HepG2 (cell line): ENCODE results near the gene TEF. TPM values are rescaled to one million over a fixed set of nuclear protein-coding genes. Genes with fewer than 3 reads are reported as not detected.

Experiments
- ETV5 ChIP-seq: IDR thresholded peaks from 2 replicates; pipeline ENCODE4 v1.6.1; 2018; ENCODE audit warnings: missing biosample characterization, missing genetic modification reagents, inconsistent platforms, borderline replicate concordance
- GMEB1 ChIP-seq: sonication (generic); formaldehyde crosslinking; IDR thresholded peaks from 2 replicates; pipeline ENCODE4 v1.5.1; 2020; ENCODE audit warnings: missing genetic modification reagents, mild to moderate bottlenecking, borderline replicate concordance
- MXD4 ChIP-seq: IDR thresholded peaks from 2 replicates; pipeline ENCODE4 v1.6.1; 2016; ENCODE audit warnings: mild to moderate bottlenecking, missing biosample characterization, missing genetic modification reagents
- SMARCC2 ChIP-seq: fragments of 450-650 bp; IDR thresholded peaks from 2 replicates; pipeline ENCODE4 v1.6.1; 2017; ENCODE audit warnings: antibody characterized with exemption, mild to moderate bottlenecking
- ZKSCAN1 ChIP-seq: fragments of 150-350 bp; IDR thresholded peaks from 2 replicates; pipeline ENCODE4 v1.6.1; 2014; ENCODE audit warnings: low read length
- ZNF329 ChIP-seq: sonication (generic); formaldehyde crosslinking; IDR thresholded peaks from 2 replicates; pipeline ENCODE4 v1.9.0; 2021; ENCODE audit warnings: low read depth, mild to moderate bottlenecking, missing genetic modification reagents
- ZNF747 ChIP-seq: sonication (generic); formaldehyde crosslinking; IDR thresholded peaks from 2 replicates; pipeline ENCODE4 v1.8.1; 2023; ENCODE audit warnings: missing genetic modification reagents, mild to moderate bottlenecking, borderline replicate concordance
- ZNF772 ChIP-seq: sonication (generic); formaldehyde crosslinking; IDR thresholded peaks from 2 replicates; pipeline ENCODE4 v1.5.0; 2020; ENCODE audit warnings: mild to moderate bottlenecking, missing genetic modification reagents
- ZNF878 ChIP-seq: sonication (generic); formaldehyde crosslinking; IDR thresholded peaks from 2 replicates; pipeline ENCODE4 v1.8.1; 2023; ENCODE audit warnings: mild to moderate bottlenecking, missing genetic modification reagents, moderate library complexity
- ZSCAN20 ChIP-seq: sonication (generic); formaldehyde crosslinking; IDR thresholded peaks from 2 replicates; pipeline ENCODE4 v1.4.0; 2020; ENCODE audit warnings: missing genetic modification reagents, mild to moderate bottlenecking, borderline replicate concordance
- polyA plus RNA-seq, 8 experiments: library from polyadenylated mRNA; depleted of rRNA in 3 of 8; stranded (reverse) in 7 of 8; unstranded in 1 of 8; fragments of >200 nt; fragmentation: Illumina TruSeq in 4 of 8; extraction: Trizol in 4 of 8; gene quantifications; 2 replicates each; pipeline versions ENCODE4 v1.2.1 to v1.2.3, GENCODE V29; 2011 to 2016; ENCODE audit warnings: low read depth in 4 of 8, missing spikeins in 1 of 8, mixed read lengths in 1 of 8; ENCODE audit not compliant: insufficient read depth in 1 of 8
- total RNA-seq, 5 experiments: library from RNA; depleted of rRNA; stranded (reverse); fragments of >200 nt; fragmentation: Illumina TruSeq; extraction: Trizol; gene quantifications; 2 replicates each; pipeline ENCODE4 v1.2.3, GENCODE V29; 2016; ENCODE audit warnings: low read depth in 1 of 5
- TF ChIP-seq, protein P1 (sequence below): sonication (generic); formaldehyde crosslinking; IDR thresholded peaks from 2 replicates; pipeline ENCODE4 v1.4.0; 2020; ENCODE audit warnings: missing genetic modification reagents
- TF ChIP-seq, protein P2 (sequence below): conservative IDR thresholded peaks from 2 replicates; pipeline ENCODE4 v1.6.1; 2018; ENCODE audit warnings: missing genetic modification reagents
- TF ChIP-seq, protein P3 (sequence below): sonication (generic); formaldehyde crosslinking; IDR thresholded peaks from 2 replicates; pipeline ENCODE4 v1.4.0; 2020; ENCODE audit warnings: missing genetic modification reagents, mild to moderate bottlenecking, borderline replicate concordance
- TF ChIP-seq, protein P4 (sequence below): sonication (generic); formaldehyde crosslinking; IDR thresholded peaks from 2 replicates; pipeline ENCODE4 v1.4.0; 2020; ENCODE audit warnings: missing genetic modification reagents
- TF ChIP-seq, protein P5 (sequence below): sonication (generic); formaldehyde crosslinking; IDR thresholded peaks from 2 replicates; pipeline ENCODE4 v1.8.0; 2022; ENCODE audit warnings: missing genetic modification reagents, mild to moderate bottlenecking, borderline replicate concordance

TEF gene
- total and polyA plus RNA-seq, 2 of the 13 experiments (the other 11 are each of a cell fraction or from before 2014, with no cell fraction given): 7.6 to 11.2 TPM

GRCh38 chr22:41397143-41397811 is 15.5 kb downstream of the TEF start (continued):
- TF ChIP-seq, protein P1, sequence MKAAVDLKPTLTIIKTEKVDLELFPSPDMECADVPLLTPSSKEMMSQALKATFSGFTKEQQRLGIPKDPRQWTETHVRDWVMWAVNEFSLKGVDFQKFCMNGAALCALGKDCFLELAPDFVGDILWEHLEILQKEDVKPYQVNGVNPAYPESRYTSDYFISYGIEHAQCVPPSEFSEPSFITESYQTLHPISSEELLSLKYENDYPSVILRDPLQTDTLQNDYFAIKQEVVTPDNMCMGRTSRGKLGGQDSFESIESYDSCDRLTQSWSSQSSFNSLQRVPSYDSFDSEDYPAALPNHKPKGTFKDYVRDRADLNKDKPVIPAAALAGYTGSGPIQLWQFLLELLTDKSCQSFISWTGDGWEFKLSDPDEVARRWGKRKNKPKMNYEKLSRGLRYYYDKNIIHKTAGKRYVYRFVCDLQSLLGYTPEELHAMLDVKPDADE (CRISPR knock-in tag): no peak
- TF ChIP-seq SMARCC2 (no peak), GMEB1 (CRISPR knock-in tag) (peak; percentile 51), ZNF329 (no peak), MXD4 (CRISPR knock-in tag) (no peak), ZSCAN20 (CRISPR knock-in tag) (no peak), ZNF772 (CRISPR knock-in tag) (peak; percentile 39; the same call in 1 of the 2 replicates), ZNF878 (peak; percentile 87), ZKSCAN1 (no peak), ZNF747 (CRISPR knock-in tag) (peak; percentile 58; the same call in 1 of the 2 replicates), ETV5 (CRISPR knock-in tag) (no peak; the same call in 1 of the 2 replicates)
- TF ChIP-seq, protein P2, sequence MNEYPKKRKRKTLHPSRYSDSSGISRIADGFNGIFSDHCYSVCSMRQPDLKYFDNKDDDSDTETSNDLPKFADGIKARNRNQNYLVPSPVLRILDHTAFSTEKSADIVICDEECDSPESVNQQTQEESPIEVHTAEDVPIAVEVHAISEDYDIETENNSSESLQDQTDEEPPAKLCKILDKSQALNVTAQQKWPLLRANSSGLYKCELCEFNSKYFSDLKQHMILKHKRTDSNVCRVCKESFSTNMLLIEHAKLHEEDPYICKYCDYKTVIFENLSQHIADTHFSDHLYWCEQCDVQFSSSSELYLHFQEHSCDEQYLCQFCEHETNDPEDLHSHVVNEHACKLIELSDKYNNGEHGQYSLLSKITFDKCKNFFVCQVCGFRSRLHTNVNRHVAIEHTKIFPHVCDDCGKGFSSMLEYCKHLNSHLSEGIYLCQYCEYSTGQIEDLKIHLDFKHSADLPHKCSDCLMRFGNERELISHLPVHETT: no peak
- TF ChIP-seq, protein P3, sequence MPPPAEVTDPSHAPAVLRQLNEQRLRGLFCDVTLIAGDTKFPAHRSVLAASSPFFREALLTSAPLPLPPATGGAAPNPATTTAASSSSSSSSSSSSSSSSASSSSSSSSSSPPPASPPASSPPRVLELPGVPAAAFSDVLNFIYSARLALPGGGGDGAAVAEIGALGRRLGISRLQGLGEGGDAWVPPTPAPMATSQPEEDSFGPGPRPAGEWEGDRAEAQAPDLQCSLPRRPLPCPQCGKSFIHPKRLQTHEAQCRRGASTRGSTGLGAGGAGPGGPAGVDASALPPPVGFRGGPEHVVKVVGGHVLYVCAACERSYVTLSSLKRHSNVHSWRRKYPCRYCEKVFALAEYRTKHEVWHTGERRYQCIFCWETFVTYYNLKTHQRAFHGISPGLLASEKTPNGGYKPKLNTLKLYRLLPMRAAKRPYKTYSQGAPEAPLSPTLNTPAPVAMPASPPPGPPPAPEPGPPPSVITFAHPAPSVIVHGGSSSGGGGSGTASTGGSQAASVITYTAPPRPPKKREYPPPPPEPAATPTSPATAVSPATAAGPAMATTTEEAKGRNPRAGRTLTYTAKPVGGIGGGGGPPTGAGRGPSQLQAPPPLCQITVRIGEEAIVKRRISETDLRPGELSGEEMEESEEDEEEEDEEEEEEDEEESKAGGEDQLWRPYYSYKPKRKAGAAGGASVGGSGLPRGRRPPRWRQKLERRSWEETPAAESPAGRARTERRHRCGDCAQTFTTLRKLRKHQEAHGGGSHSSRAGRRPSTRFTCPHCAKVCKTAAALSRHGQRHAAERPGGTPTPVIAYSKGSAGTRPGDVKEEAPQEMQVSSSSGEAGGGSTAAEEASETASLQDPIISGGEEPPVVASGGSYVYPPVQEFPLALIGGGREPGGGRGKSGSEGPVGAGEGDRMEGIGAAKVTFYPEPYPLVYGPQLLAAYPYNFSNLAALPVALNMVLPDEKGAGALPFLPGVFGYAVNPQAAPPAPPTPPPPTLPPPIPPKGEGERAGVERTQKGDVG (CRISPR knock-in tag): 0 out of 2 replicates have a peak, but pooled peaks have one; percentile 45
- TF ChIP-seq, protein P4, sequence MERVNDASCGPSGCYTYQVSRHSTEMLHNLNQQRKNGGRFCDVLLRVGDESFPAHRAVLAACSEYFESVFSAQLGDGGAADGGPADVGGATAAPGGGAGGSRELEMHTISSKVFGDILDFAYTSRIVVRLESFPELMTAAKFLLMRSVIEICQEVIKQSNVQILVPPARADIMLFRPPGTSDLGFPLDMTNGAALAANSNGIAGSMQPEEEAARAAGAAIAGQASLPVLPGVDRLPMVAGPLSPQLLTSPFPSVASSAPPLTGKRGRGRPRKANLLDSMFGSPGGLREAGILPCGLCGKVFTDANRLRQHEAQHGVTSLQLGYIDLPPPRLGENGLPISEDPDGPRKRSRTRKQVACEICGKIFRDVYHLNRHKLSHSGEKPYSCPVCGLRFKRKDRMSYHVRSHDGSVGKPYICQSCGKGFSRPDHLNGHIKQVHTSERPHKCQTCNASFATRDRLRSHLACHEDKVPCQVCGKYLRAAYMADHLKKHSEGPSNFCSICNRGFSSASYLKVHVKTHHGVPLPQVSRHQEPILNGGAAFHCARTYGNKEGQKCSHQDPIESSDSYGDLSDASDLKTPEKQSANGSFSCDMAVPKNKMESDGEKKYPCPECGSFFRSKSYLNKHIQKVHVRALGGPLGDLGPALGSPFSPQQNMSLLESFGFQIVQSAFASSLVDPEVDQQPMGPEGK (CRISPR knock-in tag): peak; percentile 78
- TF ChIP-seq, protein P5, sequence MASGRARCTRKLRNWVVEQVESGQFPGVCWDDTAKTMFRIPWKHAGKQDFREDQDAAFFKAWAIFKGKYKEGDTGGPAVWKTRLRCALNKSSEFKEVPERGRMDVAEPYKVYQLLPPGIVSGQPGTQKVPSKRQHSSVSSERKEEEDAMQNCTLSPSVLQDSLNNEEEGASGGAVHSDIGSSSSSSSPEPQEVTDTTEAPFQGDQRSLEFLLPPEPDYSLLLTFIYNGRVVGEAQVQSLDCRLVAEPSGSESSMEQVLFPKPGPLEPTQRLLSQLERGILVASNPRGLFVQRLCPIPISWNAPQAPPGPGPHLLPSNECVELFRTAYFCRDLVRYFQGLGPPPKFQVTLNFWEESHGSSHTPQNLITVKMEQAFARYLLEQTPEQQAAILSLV (CRISPR knock-in tag): peak; percentile 73; the same call in 1 of the 2 replicates
